Lower lobe of right lung (tissue), 2 donors: ENCODE data around the gene SH3BGR. TPM values are rescaled to one million over a fixed set of nuclear protein-coding genes. Genes with fewer than 3 reads are reported as not detected.

Experiments
- ATAC-seq, 2 donors: fragments of 200-7000 bp; cut with Tn5 transposase; one replicate each; pipeline ENCODE4 v1.9.1; 2020 to 2022; ENCODE audit warnings: mild to moderate bottlenecking in 2 of 2, moderate library complexity in 2 of 2
- DNase-seq: peaks from one replicate; pipeline ENCODE4 v3.0.0-alpha.2; 2020
- H3K27ac ChIP-seq: fragments of 200-600 bp; one replicate; pipeline ENCODE4 v1.8.0; 2022
- H3K27me3 ChIP-seq: fragments of 200-600 bp; one replicate; pipeline ENCODE4 v1.8.0; 2022; ENCODE audit warnings: low read depth
- H3K36me3 ChIP-seq: fragments of 200-600 bp; one replicate; pipeline ENCODE4 v1.8.0; 2022; ENCODE audit warnings: mild to moderate bottlenecking
- H3K4me1 ChIP-seq: fragments of 200-600 bp; one replicate; pipeline ENCODE4 v1.8.0; 2022
- H3K4me3 ChIP-seq: fragments of 200-600 bp; one replicate; pipeline ENCODE4 v1.8.0; 2022; ENCODE audit warnings: mild to moderate bottlenecking
- H3K9me3 ChIP-seq: fragments of 200-600 bp; one replicate; pipeline ENCODE4 v1.8.0; 2022
- CTCF ChIP-seq: fragments of 200-600 bp; IDR thresholded peaks from one replicate; pipeline ENCODE4 v1.8.0; 2022; ENCODE audit warnings: antibody characterized with exemption, mild to moderate bottlenecking
- intact Hi-C: fragments of 100-400 bp; cut with DNase I; formaldehyde crosslinking; loops from one replicate; pipeline ENCODE4 v1.11.0; 2022
- total RNA-seq: library from RNA; stranded (reverse); fragmentation: NEBNext Ultra II Directional; extraction: Animal tissue kit (Norgen Biotek cat#: 25700); gene quantifications from one replicate; pipeline ENCODE4 v1.2.1, GENCODE V29; 2021
- donor health status: DM: no; HTN: yes; CAD: no; lungs with severe emphysema.

SH3BGR gene
- total RNA-seq, 1 donor from 2014 or later, result 4.1 TPM

DNA sequence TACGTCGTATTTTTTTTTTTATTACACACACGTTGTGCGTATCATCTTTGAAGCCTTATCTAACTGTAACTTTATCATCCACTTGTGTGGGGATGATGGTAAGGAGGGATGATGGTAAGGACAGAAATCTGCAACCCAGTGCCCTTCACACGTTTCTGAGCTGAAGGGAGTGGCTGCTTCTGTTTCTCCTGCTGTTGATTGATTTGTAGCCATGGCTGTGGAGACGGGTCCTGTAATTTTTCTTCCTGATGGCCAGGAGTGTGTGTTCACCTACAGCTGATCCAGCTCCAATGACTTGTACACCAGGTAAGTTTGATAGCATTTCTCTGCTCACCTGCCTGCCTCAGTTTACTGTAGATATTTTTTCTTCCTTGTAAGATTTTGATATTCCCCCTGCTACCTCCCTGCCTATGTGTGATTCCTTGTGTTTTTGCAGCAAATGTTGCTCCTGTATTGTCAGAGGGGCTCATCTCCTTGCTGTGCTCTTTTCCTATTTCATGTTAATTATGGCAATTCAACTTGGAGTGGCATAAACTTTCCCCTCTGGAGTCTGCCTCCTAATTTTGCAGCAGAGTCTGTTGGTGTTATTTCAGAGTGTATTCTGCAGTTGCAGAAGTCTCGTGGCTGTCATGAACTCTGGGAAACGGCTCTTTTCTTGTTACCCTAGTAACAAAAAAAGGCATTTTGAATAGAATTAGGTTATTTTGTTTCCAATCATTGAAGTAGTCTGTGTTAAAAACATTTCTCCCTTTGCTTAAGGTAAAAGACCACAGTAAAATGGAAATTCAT is 64.1 kb downstream of the SH3BGR start:
- TF ChIP-seq CTCF, result no peak
- no peaks in the 10 kb centered on the region for H3K9me3 ChIP-seq
- H3K4me1 ChIP-seq, result no peaks in the 10 kb centered on the region
- H3K27me3 ChIP-seq, result no peaks in the 10 kb centered on the region
- intact Hi-C loops, result loop anchor here (5.0 kb wide), 1 partner anchor 196 kb away; no protein-coding TSS in a partner anchor
- no peak overlapping the region for H3K27ac ChIP-seq
- no peak overlapping the region for H3K4me3 ChIP-seq
- no peaks in the 10 kb centered on the region for H3K36me3 ChIP-seq
- ATAC-seq (no peak), DNase-seq (no peak)

DNA sequence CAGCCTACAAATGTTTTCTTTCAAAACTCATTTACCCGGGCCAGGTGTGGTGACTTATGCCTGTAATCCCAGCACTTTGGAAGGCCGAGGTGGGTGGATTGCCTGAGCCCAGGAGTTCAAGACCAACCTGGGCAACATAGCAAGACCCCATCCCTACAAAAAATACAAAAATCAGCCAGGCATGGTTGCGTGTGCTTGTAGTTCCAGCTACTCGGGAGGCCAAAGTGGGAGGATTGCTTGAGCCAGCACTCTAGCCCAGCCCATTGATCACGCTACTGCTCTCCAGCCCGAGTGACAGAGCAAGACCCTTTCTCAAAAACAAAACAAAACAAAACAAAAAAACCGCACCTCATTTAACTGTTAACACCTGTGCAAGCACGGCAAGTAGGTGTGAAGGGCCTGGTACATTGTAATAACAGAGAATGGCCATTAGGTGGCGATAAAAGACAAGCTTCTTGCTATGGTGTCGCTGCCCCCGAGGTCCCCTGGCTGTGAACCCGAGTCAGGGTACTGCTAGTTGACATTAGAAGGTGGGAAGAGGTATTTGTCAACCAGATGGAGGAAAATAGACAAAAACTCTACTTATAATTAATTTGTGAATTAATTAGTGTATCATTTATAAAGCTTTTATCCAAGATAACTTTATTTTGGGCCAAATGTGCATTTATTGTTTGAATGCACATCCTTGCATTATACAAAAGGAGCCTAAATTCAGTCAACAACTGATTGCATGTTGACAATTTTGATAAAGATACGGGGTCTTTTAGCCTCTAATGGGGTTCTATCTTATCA is 66.5 kb downstream of the SH3BGR start:
- H3K36me3 ChIP-seq, result no peaks in the 10 kb centered on the region
- no peaks in the 10 kb centered on the region for H3K9me3 ChIP-seq
- no peaks in the 10 kb centered on the region for H3K27me3 ChIP-seq
- H3K4me1 ChIP-seq, result no peaks in the 10 kb centered on the region
- no peak overlapping the region for H3K27ac ChIP-seq
- TF ChIP-seq CTCF, result peak; percentile 87
- intact Hi-C loops, result loop anchor here (5.0 kb wide), 1 partner anchor 194 kb away; no protein-coding TSS in a partner anchor
- no peak for DNase-seq
- peak; percentile 81 to 87 for ATAC-seq
- H3K4me3 ChIP-seq, result no peak overlapping the region

DNA sequence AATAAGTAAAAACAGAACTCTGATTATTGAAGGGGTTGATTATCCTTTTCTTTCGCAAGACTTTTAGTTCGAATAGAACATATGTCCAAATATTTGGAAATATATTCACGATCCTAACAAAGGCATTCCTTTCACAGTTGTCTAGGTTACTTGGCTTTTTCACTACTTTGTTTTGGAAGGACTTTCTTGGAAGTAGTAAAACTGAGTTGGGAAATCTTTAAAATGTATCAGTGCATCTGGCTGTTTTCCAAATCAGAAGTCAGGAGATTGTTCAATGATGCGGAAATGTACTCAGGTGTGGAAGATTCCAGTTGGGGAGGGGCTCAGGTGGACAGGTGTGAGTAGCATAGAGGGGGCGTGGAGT is 67.1 kb downstream of the SH3BGR start:
- Histone ChIP-seq H3K4me3 (no peak overlapping the region), H3K9me3 (no peaks in the 10 kb centered on the region), H3K4me1 (no peaks in the 10 kb centered on the region), H3K36me3 (no peaks in the 10 kb centered on the region), H3K27me3 (no peaks in the 10 kb centered on the region), H3K27ac (no peak overlapping the region)
- intact Hi-C loops, result loop anchor here (5.0 kb wide), 1 partner anchor 193 kb away; no protein-coding TSS in a partner anchor
- ATAC-seq, result no peak
- TF ChIP-seq CTCF, result no peak
- no peak for DNase-seq

- no peak for DNase-seq
- Histone ChIP-seq H3K27me3 (no peaks in the 10 kb centered on the region), H3K4me1 (no peaks in the 10 kb centered on the region), H3K9me3 (no peaks in the 10 kb centered on the region), H3K36me3 (no peaks in the 10 kb centered on the region), H3K27ac (no peak overlapping the region), H3K4me3 (no peak overlapping the region)
- no peak for ATAC-seq
- no peak for TF ChIP-seq CTCF
- intact Hi-C loops, result loop anchor here (5.0 kb wide), 1 partner anchor 192 kb away; no protein-coding TSS in a partner anchor
These were observed 68.1 kb downstream of the SH3BGR start for GRCh38 chr21:39519835-39520234.

DNA sequence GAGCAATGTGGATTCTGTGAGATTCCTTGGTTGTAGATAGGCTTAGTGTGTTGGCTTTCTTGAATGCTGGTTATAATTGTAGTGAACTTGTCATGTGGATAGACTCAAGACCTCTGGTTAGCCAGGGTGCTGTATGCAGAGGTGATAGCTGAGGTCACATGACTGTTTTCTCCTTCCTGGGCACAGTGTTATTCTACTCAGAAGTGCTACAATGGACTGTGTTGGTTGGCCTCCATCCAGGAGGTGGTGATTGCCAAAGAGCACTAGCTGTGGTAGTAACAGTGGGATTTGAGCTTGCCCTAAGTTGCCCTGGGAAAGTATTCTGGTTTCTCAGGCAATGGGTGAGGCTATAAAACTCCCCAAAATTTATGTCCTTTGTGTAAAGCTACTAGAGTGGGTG is 71.6 kb downstream of the SH3BGR start:
- H3K4me1 ChIP-seq, result peaks cover 8% of the 10 kb centered on the region
- intact Hi-C loops, result no loop called here
- H3K4me3 ChIP-seq, result no peak overlapping the region
- DNase-seq (peak; percentile 55), ATAC-seq (peak in 1 of 2 donors; percentile 13)
- H3K27ac ChIP-seq, result no peak overlapping the region
- no peak for TF ChIP-seq CTCF
- no peaks in the 10 kb centered on the region for H3K27me3 ChIP-seq
- H3K36me3 ChIP-seq, result no peaks in the 10 kb centered on the region
- no peaks in the 10 kb centered on the region for H3K9me3 ChIP-seq
